ENCODE measurements around the gene DLGAP3. TPM values are rescaled to one million over a fixed set of nuclear protein-coding genes. Genes with fewer than 3 reads are reported as not detected.

DLGAP3 gene
- total and polyA plus RNA-seq, 4 donors, result 0.10 to 0.89 (median 0.22) TPM

DNA sequence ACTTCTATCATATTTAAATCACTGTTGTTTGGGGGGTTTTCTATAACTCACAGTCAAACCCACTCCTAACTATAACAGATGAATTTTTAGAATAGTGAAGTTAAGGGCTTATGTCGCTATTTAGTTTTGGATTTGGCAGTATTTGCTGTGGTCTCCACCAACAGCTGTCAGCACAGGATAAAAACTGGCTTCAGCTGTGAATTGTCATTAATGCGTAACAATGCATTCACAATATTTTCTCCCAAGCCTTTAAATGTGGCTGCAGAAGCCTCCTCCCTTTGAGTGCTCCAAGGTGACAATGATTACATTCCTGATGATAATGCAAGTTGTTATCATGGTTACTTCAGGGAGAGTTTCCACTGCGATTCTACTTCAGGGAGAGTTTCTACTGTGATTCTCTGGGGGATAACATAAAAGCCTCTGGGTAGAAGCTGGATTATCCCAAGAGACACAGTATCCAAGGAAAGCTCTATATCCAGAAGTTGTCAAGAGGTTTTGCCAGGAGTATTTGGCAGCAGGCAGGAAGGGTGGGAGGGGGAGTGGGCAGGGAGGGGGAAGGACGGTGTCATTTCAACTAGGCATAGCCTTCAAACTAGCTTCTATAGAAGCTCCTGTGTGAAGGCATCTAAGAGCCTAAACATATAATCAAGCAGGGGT, 55.0 kb downstream of the DLGAP3 start:
- H3K27ac ChIP-seq (ENCODE audit: low read depth in 1 of 2, low read length in 1 of 2), result no peak overlapping the region
- H3K27me3 ChIP-seq (ENCODE audit: control insufficient read depth in 3 of 3, insufficient read depth in 3 of 3, low read length in 2 of 3), result peaks cover 2 to 24% (median 11%) of the 10 kb centered on the region in 3 donors
- H3K4me3 ChIP-seq, result no peak overlapping the region
- ATAC-seq (ENCODE audit: insufficient read depth, low FRiP score) (no peak), DNase-seq (no peak)
- no peak overlapping the region for H3K9ac ChIP-seq (ENCODE audit: insufficient read depth in 1 of 2, low read length in 2 of 2)
- WGBS, 2 donors, result 69 to 81% methylated on average over 4 of the region's 4 CpGs
- H3K9me3 ChIP-seq (ENCODE audit: control insufficient read depth in 4 of 4, insufficient read depth in 3 of 4, low read length in 3 of 4), result peaks cover 0 to 2% (median 0%) of the 10 kb centered on the region in 4 donors
- no peaks in the 10 kb centered on the region for H3K4me1 ChIP-seq (ENCODE audit: control insufficient read depth in 5 of 5, insufficient read depth in 5 of 5, low read length in 5 of 5)
- no peaks in the 10 kb centered on the region for H3K36me3 ChIP-seq (ENCODE audit: control insufficient read depth in 4 of 4, insufficient read depth in 4 of 4, low read length in 4 of 4)
- TF ChIP-seq, protein P1, sequence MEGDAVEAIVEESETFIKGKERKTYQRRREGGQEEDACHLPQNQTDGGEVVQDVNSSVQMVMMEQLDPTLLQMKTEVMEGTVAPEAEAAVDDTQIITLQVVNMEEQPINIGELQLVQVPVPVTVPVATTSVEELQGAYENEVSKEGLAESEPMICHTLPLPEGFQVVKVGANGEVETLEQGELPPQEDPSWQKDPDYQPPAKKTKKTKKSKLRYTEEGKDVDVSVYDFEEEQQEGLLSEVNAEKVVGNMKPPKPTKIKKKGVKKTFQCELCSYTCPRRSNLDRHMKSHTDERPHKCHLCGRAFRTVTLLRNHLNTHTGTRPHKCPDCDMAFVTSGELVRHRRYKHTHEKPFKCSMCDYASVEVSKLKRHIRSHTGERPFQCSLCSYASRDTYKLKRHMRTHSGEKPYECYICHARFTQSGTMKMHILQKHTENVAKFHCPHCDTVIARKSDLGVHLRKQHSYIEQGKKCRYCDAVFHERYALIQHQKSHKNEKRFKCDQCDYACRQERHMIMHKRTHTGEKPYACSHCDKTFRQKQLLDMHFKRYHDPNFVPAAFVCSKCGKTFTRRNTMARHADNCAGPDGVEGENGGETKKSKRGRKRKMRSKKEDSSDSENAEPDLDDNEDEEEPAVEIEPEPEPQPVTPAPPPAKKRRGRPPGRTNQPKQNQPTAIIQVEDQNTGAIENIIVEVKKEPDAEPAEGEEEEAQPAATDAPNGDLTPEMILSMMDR (IDR thresholded peaks at IDR 0.05; ENCODE audit: control extremely low read depth, extremely low read depth), result no peak

DNA sequence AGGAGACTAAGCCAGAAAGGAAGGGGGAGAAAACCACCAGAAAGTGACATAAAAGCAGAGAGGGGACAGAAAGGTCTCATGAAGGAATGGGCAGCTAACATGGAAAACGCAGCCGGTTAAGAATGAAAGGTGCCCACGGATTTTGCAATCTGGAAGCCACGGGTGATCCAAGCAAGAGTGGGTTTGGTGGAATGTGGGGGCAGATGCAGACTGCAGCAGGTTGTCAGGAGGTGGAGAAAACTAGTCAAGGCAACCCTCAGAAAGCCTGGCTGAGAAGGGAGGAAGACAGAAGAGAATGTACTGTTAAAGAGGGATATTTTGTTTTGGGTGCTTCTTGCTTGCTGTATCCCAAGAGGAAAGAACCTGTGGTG, 57.3 kb downstream of the DLGAP3 start:
- Histone ChIP-seq H3K27me3 (ENCODE audit: control insufficient read depth in 3 of 3, insufficient read depth in 3 of 3, low read length in 2 of 3) (peaks cover 2 to 20% (median 6%) of the 10 kb centered on the region in 3 donors), H3K27ac (ENCODE audit: low read depth in 1 of 2, low read length in 1 of 2) (no peak overlapping the region), H3K36me3 (ENCODE audit: control insufficient read depth in 4 of 4, insufficient read depth in 4 of 4, low read length in 4 of 4) (no peaks in the 10 kb centered on the region), H3K9ac (ENCODE audit: insufficient read depth in 1 of 2, low read length in 2 of 2) (no peak overlapping the region), H3K4me3 (no peak overlapping the region), H3K4me1 (ENCODE audit: control insufficient read depth in 5 of 5, insufficient read depth in 5 of 5, low read length in 5 of 5) (peaks cover 0 to 4% (median 0%) of the 10 kb centered on the region in 5 donors), H3K9me3 (ENCODE audit: control insufficient read depth in 4 of 4, insufficient read depth in 3 of 4, low read length in 3 of 4) (peaks cover 0 to 2% (median 0%) of the 10 kb centered on the region in 4 donors)
- DNase-seq (no peak), ATAC-seq (ENCODE audit: insufficient read depth, low FRiP score) (no peak)
- TF ChIP-seq, protein P1 (IDR thresholded peaks at IDR 0.05; ENCODE audit: control extremely low read depth, extremely low read depth), result no peak
- 83% methylated on average over 4 of the region's 4 CpGs for WGBS, 2 donors

DNA sequence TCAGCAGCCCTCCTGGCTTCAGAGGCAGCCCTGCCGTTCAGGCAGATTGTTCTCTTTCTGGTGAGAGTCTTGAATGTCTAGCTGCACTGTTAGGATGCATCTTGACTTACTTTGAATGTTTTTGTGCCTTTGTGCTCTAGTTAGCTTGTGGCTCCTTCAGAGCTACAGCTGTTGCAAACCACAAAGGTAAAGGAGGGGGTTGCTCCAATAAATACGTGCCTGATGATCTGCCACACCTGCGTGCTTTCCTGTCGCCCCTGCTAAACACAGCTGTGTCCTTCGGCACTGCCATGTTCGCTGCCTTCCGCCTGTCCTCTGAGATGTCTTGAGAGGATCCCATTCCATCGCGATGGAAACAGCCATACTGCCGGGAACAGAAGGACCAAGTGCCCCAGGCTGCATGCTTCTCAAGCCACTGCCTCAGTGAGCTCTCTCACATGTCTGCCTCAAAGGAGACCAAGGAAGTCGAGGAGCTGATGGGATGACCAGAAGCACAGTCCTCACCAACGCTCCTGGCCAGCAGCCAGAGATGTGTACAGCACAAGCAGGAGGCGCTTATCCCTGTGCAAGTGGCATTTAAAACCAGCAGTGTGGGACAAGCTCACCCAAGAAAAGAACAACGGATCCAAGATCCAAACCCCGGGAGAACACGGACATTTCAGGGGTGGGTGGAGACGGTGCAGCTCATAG, 57.9 kb downstream of the DLGAP3 start:
- TF ChIP-seq, protein P1 (IDR thresholded peaks at IDR 0.05; ENCODE audit: control extremely low read depth, extremely low read depth), result no peak
- no peak for ATAC-seq (ENCODE audit: insufficient read depth, low FRiP score)
- DNase-seq, result no peak
- H3K27me3 ChIP-seq (ENCODE audit: control insufficient read depth in 3 of 3, insufficient read depth in 3 of 3, low read length in 2 of 3), result peaks cover 2 to 15% (median 6%) of the 10 kb centered on the region in 3 donors
- H3K4me3 ChIP-seq, result no peak overlapping the region
- peaks cover 0 to 2% (median 0%) of the 10 kb centered on the region in 4 donors for H3K9me3 ChIP-seq (ENCODE audit: control insufficient read depth in 4 of 4, insufficient read depth in 3 of 4, low read length in 3 of 4)
- WGBS, 2 donors, result 75 to 80% methylated on average over 17 of the region's 17 CpGs
- H3K27ac ChIP-seq (ENCODE audit: low read depth in 1 of 2, low read length in 1 of 2), result no peak overlapping the region
- no peak overlapping the region for H3K9ac ChIP-seq (ENCODE audit: insufficient read depth in 1 of 2, low read length in 2 of 2)
- H3K4me1 ChIP-seq (ENCODE audit: control insufficient read depth in 5 of 5, insufficient read depth in 5 of 5, low read length in 5 of 5), result peaks cover 0 to 6% (median 0%) of the 10 kb centered on the region in 5 donors
- H3K36me3 ChIP-seq (ENCODE audit: control insufficient read depth in 4 of 4, insufficient read depth in 4 of 4, low read length in 4 of 4), result no peaks in the 10 kb centered on the region
